BJ (cell line): ENCODE results near the gene VAMP2. TPM values are rescaled to one million over a fixed set of nuclear protein-coding genes. Genes with fewer than 3 reads are reported as not detected.

Experiments
- polyA plus RNA-seq: library from polyadenylated mRNA; depleted of rRNA; stranded (reverse); fragments of >200 nt; gene quantifications from 2 replicates; pipeline ENCODE4 v1.2.3, GENCODE V29; 2011; rRNA removed

VAMP2 gene
- polyA plus RNA-seq, 1 experiment, result 22.8 TPM

Other genes starting within 250 kb of the VAMP2 start
- gene RNF227, start 246.7 kb downstream of the VAMP2 start, polyA plus RNA-seq, result 2.2 and 2.9 TPM in 2 replicates
- gene KCNAB3, start 233.1 kb downstream of the VAMP2 start, polyA plus RNA-seq, result 1.9 TPM in 2 replicates
- gene TRAPPC1, start 231.0 kb downstream of the VAMP2 start, polyA plus RNA-seq, result 204 and 264 TPM in 2 replicates
- 19.4 and 26.8 TPM in 2 replicates for gene CNTROB, start 230.7 kb downstream of the VAMP2 start, polyA plus RNA-seq
- gene GUCY2D, start 160.3 kb downstream of the VAMP2 start, polyA plus RNA-seq, result 0.01 TPM in 1 of 2 replicates, not detected in the other
- gene ALOX15B, start 123.9 kb downstream of the VAMP2 start, polyA plus RNA-seq, result not detected in 2 replicates
- gene ALOX12B, start 75.2 kb downstream of the VAMP2 start, polyA plus RNA-seq, result not detected in 2 replicates
- 0.04 and 0.10 TPM in 2 replicates for gene ALOXE3, start 44.4 kb downstream of the VAMP2 start, polyA plus RNA-seq
- not detected in 2 replicates for gene HES7, start 38.8 kb downstream of the VAMP2 start, polyA plus RNA-seq
- gene PER1, start 10.5 kb downstream of the VAMP2 start, polyA plus RNA-seq, result 5.1 and 7.7 TPM in 2 replicates
- gene TMEM107, start 13.4 kb upstream of the VAMP2 start, polyA plus RNA-seq, result 13.6 and 14.5 TPM in 2 replicates
- 3.0 and 4.5 TPM in 2 replicates for gene BORCS6, start 27.2 kb upstream of the VAMP2 start, polyA plus RNA-seq
- 13.4 and 26.1 TPM in 2 replicates for gene AURKB, start 47.6 kb upstream of the VAMP2 start, polyA plus RNA-seq
- gene CTC1, start 85.1 kb upstream of the VAMP2 start, polyA plus RNA-seq, result 5.4 and 9.2 TPM in 2 replicates
- gene PFAS, start 86.3 kb upstream of the VAMP2 start, polyA plus RNA-seq, result 12.2 and 15.6 TPM in 2 replicates
- gene RANGRF, start 125.7 kb upstream of the VAMP2 start, polyA plus RNA-seq, result 35.5 and 50.7 TPM in 2 replicates
- gene SLC25A35, start 132.5 kb upstream of the VAMP2 start, polyA plus RNA-seq, result 1.8 and 2.6 TPM in 2 replicates
- gene ARHGEF15, start 147.3 kb upstream of the VAMP2 start, polyA plus RNA-seq, result not detected in 2 replicates
- not detected in 2 replicates for gene ODF4, start 176.9 kb upstream of the VAMP2 start, polyA plus RNA-seq
- 2,021 and 3,734 TPM in 2 replicates for gene RPL26, start 220.2 kb upstream of the VAMP2 start, polyA plus RNA-seq
- not detected in 2 replicates for gene RNF222, start 234.9 kb upstream of the VAMP2 start, polyA plus RNA-seq